ENCODE measurements around the gene RRAGC. TPM values are rescaled to one million over a fixed set of nuclear protein-coding genes. Genes with fewer than 3 reads are reported as not detected.

RRAGC gene
- total and polyA plus RNA-seq, 10 of the 15 experiments (the other 5 are each of a cell fraction or from before 2014, with no cell fraction given), result 5.5 to 22.1 (median 15.0) TPM

DNA sequence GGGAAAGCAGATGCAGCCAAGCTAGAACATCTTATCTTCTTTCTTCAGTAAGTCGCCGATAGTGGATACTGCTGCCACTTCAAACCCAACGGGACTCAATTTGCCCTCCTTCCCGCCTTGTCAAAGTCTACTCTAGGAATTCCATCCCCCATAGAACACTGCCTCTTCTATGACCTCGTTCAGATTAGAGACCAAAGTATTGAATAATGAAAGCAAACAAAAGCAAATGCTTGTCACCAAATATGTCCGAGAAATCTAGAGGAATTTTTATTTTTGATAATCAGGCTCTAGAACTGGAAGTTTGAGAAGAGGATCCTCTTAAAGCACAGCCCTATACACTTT is 853 bp upstream of the RRAGC start:
- WGBS (ENCODE audit: insufficient coverage, insufficient replicate concordance, low lambda C conversion rate, missing lambda C conversion rate), result 10% methylated on average over 6 of the region's 6 CpGs
- Histone ChIP-seq H3K27me3 (replicated peaks in 1 of 2; ENCODE audit: control insufficient read depth in 2 of 2, insufficient read depth in 2 of 2, low read length in 1 of 2) (no peaks in the 10 kb centered on the region), H3K4me2 (ENCODE audit: control insufficient read depth, insufficient read depth) (peak overlapping the region; percentile 77), H3K27ac (ENCODE audit: control insufficient read depth, insufficient read depth) (peak overlapping the region; percentile 38; the same call in 1 of the 2 replicates), H2AFZ (ENCODE audit: control insufficient read depth, low read depth, low read length) (peak overlapping the region; percentile 97), H3K9ac (ENCODE audit: control insufficient read depth, insufficient read depth, low read length) (peak overlapping the region; percentile 81), H3K4me3 (peak overlapping the region; percentile 95), H3K36me3 (ENCODE audit: control insufficient read depth in 2 of 2, insufficient read depth in 2 of 2, low read length in 1 of 2) (0 out of 4 replicates have a peak, but pooled peaks cover 0 to 3% of the 10 kb centered on the region in 2 experiments), H3K79me2 (ENCODE audit: control insufficient read depth, insufficient read depth, low read length) (peaks cover 29% of the 10 kb centered on the region), H3K9me3 (replicated peaks; ENCODE audit: control insufficient read depth, insufficient read depth, low read length) (no peaks in the 10 kb centered on the region), H4K20me1 (ENCODE audit: control insufficient read depth, insufficient read depth) (no peaks in the 10 kb centered on the region), H3K4me1 (ENCODE audit: control insufficient read depth, insufficient read depth, low read length) (peaks cover 8% of the 10 kb centered on the region; the same call in 1 of the 2 replicates)
- intact Hi-C loops (cut with micrococcal nuclease; ENCODE audit: unreplicated experiment), result no loop called here
- in situ Hi-C loops (cut with MboI), result no loop called here
- TSS peak; percentile 74 for BruUV-seq (replicated peaks)
- DNase-seq (ENCODE audit: low read depth, low spot score) (no peak), FAIRE-seq (no peak), ATAC-seq (no peak)
- SMC1A ChIA-PET (ENCODE audit: uncharacterized antibody, unreplicated experiment), result interaction anchor here (2.7 kb wide), 1 partner anchor 11 kb away, joined by 11 read pairs; no protein-coding TSS in a partner anchor
- CTCF ChIA-PET, result interaction anchor here (1.1 kb wide), 1 partner anchor 12 kb away, joined by 4 read pairs; the partner anchor contains the start of gene MYCBP
- POLR2A ChIA-PET, result interaction anchor here (0.8 to 1.2 kb wide), 2 partner anchors 11 to 14 kb away, joined by 7 to 10 read pairs; no protein-coding TSS in a partner anchor
- RAD21 ChIA-PET (ENCODE audit: unreplicated experiment), result interaction anchor here (1.6 kb wide), 1 partner anchor 165 kb away, joined by 5 read pairs; the partner anchor contains the start of gene NDUFS5
- TF ChIP-seq ZNF274 (IDR thresholded peaks at IDR 0.05; ENCODE audit: insufficient read depth, insufficient read length) (no peak), BHLHE40 (IDR thresholded peaks at IDR 0.05; ENCODE audit: borderline replicate concordance in 1 of 2, low read depth in 2 of 2, low read length in 1 of 2) (no peak), TARDBP (IDR thresholded peaks at IDR 0.05; ENCODE audit: borderline replicate concordance) (no peak), POLR2AphosphoS2 (IDR thresholded peaks at IDR 0.05; ENCODE audit: low read depth, low read length) (no peak)

DNA sequence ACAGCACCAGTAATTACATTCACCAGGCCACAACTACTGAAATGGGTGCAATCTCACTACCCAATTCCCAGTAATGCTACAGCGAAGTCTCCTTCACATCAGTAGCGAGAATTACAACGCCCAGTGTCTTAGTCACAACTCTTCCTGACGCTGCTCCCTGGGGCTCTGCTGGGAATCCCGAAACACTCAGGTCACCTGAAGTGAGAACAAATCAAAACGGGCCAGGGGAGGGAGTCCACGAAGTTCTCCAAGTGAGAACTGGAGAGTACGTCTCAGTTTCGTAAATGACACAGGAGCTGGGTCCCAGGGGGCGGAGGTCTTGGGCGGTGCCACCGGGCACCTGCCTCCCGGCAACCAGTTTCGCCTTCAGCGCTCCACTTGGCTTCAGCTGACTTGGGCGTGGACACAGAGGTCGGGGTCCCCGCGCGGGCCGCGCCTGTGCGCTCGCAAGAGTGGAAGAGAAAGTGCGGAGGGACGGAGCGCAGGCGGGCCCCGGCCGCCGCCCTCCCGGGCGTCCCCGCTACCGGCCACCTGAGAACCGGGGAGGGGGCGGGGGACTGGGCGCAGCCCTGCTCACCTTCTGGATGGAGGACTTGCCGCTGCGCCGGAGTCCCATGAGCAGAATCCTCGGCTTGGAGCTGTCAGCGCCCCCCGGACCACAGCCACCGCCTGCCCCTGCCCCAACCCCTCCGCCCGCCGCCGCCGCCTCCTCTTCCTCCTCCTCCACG is 575 bp downstream of the RRAGC start:
- CTCF ChIA-PET, result no interaction called here
- ATAC-seq (peak; percentile 63), DNase-seq (ENCODE audit: low read depth, low spot score) (no peak), FAIRE-seq (no peak)
- POLR2A ChIA-PET, result interaction anchor here (1.3 kb wide), 1 partner anchor 134 kb away, joined by 4 read pairs; no protein-coding TSS in a partner anchor
- H3K4me1 ChIP-seq (ENCODE audit: control insufficient read depth, insufficient read depth, low read length), result peaks cover 8% of the 10 kb centered on the region; the same call in 1 of the 2 replicates
- peak overlapping the region; percentile 84 for H3K4me3 ChIP-seq
- H3K9me3 ChIP-seq (replicated peaks; ENCODE audit: control insufficient read depth, insufficient read depth, low read length), result no peaks in the 10 kb centered on the region
- SMC1A ChIA-PET (ENCODE audit: uncharacterized antibody, unreplicated experiment), result interaction anchor here (1.0 to 1.9 kb wide), 3 partner anchors 10 to 233 kb away, joined by 3 to 6 read pairs (median 3); no protein-coding TSS in a partner anchor
- peak overlapping the region; percentile 51 for H3K27ac ChIP-seq (ENCODE audit: control insufficient read depth, insufficient read depth)
- in situ Hi-C loops (cut with MboI), result no loop called here
- BruUV-seq (replicated peaks), result no TSS peak
- H3K79me2 ChIP-seq (ENCODE audit: control insufficient read depth, insufficient read depth, low read length), result peaks cover 32% of the 10 kb centered on the region
- intact Hi-C loops (cut with micrococcal nuclease; ENCODE audit: unreplicated experiment), result loop anchor here (2.0 to 10.0 kb wide), 3 partner anchors 14 to 233 kb away; partner anchors contain the start of genes MYCBP and NDUFS5
- no peaks in the 10 kb centered on the region for H4K20me1 ChIP-seq (ENCODE audit: control insufficient read depth, insufficient read depth)
- 1% methylated on average over 42 of the region's 51 CpGs for WGBS (ENCODE audit: insufficient coverage, insufficient replicate concordance, low lambda C conversion rate, missing lambda C conversion rate)
- H3K36me3 ChIP-seq (ENCODE audit: control insufficient read depth in 2 of 2, insufficient read depth in 2 of 2, low read length in 1 of 2), result peaks cover 0 to 7% of the 10 kb centered on the region in 2 experiments; a peak in 1 of 4 replicates
- H3K27me3 ChIP-seq (replicated peaks in 1 of 2; ENCODE audit: control insufficient read depth in 2 of 2, insufficient read depth in 2 of 2, low read length in 1 of 2), result no peaks in the 10 kb centered on the region
- RAD21 ChIA-PET (ENCODE audit: unreplicated experiment), result interaction anchor here (0.7 to 1.7 kb wide), 5 partner anchors 8 to 748 kb away, joined by 3 to 5 read pairs (median 3); partner anchors contain the start of genes MYCBP and NDUFS5
- peak overlapping the region; percentile 80 for H3K4me2 ChIP-seq (ENCODE audit: control insufficient read depth, insufficient read depth)
- H3K9ac ChIP-seq (ENCODE audit: control insufficient read depth, insufficient read depth, low read length), result peak overlapping the region; percentile 60; the same call in 1 of the 2 replicates
- peak overlapping the region; percentile 11 for H2AFZ ChIP-seq (ENCODE audit: control insufficient read depth, low read depth, low read length)
- no peak for TF ChIP-seq SMC3 (IDR thresholded peaks at IDR 0.05; ENCODE audit: borderline replicate concordance, low read length)
- TF ChIP-seq, protein P1, sequence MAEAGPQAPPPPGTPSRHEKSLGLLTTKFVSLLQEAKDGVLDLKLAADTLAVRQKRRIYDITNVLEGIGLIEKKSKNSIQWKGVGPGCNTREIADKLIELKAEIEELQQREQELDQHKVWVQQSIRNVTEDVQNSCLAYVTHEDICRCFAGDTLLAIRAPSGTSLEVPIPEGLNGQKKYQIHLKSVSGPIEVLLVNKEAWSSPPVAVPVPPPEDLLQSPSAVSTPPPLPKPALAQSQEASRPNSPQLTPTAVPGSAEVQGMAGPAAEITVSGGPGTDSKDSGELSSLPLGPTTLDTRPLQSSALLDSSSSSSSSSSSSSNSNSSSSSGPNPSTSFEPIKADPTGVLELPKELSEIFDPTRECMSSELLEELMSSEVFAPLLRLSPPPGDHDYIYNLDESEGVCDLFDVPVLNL (IDR thresholded peaks at IDR 0.05; ENCODE audit: low read depth, low read length), result no peak
- TF ChIP-seq, protein P2, sequence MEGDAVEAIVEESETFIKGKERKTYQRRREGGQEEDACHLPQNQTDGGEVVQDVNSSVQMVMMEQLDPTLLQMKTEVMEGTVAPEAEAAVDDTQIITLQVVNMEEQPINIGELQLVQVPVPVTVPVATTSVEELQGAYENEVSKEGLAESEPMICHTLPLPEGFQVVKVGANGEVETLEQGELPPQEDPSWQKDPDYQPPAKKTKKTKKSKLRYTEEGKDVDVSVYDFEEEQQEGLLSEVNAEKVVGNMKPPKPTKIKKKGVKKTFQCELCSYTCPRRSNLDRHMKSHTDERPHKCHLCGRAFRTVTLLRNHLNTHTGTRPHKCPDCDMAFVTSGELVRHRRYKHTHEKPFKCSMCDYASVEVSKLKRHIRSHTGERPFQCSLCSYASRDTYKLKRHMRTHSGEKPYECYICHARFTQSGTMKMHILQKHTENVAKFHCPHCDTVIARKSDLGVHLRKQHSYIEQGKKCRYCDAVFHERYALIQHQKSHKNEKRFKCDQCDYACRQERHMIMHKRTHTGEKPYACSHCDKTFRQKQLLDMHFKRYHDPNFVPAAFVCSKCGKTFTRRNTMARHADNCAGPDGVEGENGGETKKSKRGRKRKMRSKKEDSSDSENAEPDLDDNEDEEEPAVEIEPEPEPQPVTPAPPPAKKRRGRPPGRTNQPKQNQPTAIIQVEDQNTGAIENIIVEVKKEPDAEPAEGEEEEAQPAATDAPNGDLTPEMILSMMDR (IDR thresholded peaks at IDR 0.05 in 2 of 3, conservative IDR thresholded peaks at IDR 0.05 in 1 of 3; ENCODE audit: control insufficient read depth in 2 of 3, extremely low read depth in 1 of 3, insufficient read depth in 1 of 3, low read depth in 3 of 3, low read length in 3 of 3), result no peak
- TF ChIP-seq MEF2B (IDR thresholded peaks at IDR 0.05; ENCODE audit: partially characterized antibody, poor library complexity, severe bottlenecking), result peak; percentile 83
- TF ChIP-seq, protein P3, sequence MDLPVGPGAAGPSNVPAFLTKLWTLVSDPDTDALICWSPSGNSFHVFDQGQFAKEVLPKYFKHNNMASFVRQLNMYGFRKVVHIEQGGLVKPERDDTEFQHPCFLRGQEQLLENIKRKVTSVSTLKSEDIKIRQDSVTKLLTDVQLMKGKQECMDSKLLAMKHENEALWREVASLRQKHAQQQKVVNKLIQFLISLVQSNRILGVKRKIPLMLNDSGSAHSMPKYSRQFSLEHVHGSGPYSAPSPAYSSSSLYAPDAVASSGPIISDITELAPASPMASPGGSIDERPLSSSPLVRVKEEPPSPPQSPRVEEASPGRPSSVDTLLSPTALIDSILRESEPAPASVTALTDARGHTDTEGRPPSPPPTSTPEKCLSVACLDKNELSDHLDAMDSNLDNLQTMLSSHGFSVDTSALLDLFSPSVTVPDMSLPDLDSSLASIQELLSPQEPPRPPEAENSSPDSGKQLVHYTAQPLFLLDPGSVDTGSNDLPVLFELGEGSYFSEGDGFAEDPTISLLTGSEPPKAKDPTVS (IDR thresholded peaks at IDR 0.05; ENCODE audit: low read depth, low read length), result no peak
